Testis (tissue), 3 donors: Measurements from ENCODE around the gene MYLIP. TPM values are rescaled to one million over a fixed set of nuclear protein-coding genes. Genes with fewer than 3 reads are reported as not detected.

ENCODE experiments used
- DNase-seq: peaks from one replicate; pipeline ENCODE4 v3.0.0-alpha.2; 2019
- H3K27ac ChIP-seq, 2 donors: fragments of 200-600 bp; sonication (generic); one replicate each; pipeline ENCODE4 v1.5.1; 2019
- H3K27me3 ChIP-seq: fragments of 200-600 bp; sonication (generic); one replicate; pipeline ENCODE4 v1.5.1; 2019
- H3K36me3 ChIP-seq: fragments of 200-600 bp; sonication (generic); one replicate; pipeline ENCODE4 v1.5.1; 2017; ENCODE audit warnings: low read depth; ENCODE audit errors: missing control alignments
- H3K4me1 ChIP-seq: fragments of 200-600 bp; sonication (generic); one replicate; pipeline ENCODE4 v1.5.1; 2019
- H3K4me3 ChIP-seq, 2 donors: fragments of 200-600 bp; sonication (generic); one replicate each; pipeline ENCODE4 v1.5.1; 2017 to 2019
- H3K9me3 ChIP-seq: fragments of 200-600 bp; sonication (generic); one replicate; pipeline ENCODE4 v1.5.1; 2017
- CTCF ChIP-seq, 3 experiments: fragments of 450-650 bp in 2 of 3; fragments of 200-600 bp in 1 of 3; sonication (generic) in 1 of 3; IDR thresholded peaks; one replicate each; pipeline ENCODE4 v1.5.1; 2016 to 2019; ENCODE audit warnings: antibody characterized with exemption in 3 of 3, mild to moderate bottlenecking in 2 of 3, moderate library complexity in 1 of 3
- POLR2A ChIP-seq: fragments of 450-650 bp; IDR thresholded peaks from one replicate; pipeline ENCODE4 v1.6.1; 2017; ENCODE audit warnings: antibody characterized with exemption, mild to moderate bottlenecking, moderate library complexity
- WGBS, 2 donors: methylation state at CpG; one replicate each; pipeline ENCODE4 v1.1.5; 2018; 5-methylcytosine and 5-hydroxymethylcytosine counted together
- intact Hi-C: fragments of 100-400 bp; cut with DNase I; formaldehyde crosslinking; loops from one replicate; pipeline ENCODE4 v1.15.1; 2023; ENCODE audit warnings: low total_unique reads
- polyA plus RNA-seq: library from polyadenylated mRNA; stranded (reverse); fragments of 350-450 nt; fragmentation: Illumina TruSeq; extraction: RNeasy Lipid Tissue Mini Kit (QIAGEN cat#74804); gene quantifications from one replicate; pipeline ENCODE4 v1.2.3, GENCODE V29; 2014; ENCODE audit warnings: low read depth, low replicate concordance; ENCODE audit not compliant: insufficient read depth
- total RNA-seq, 2 donors: library from RNA; depleted of rRNA; stranded (reverse); fragments of >200 nt; gene quantifications; one replicate each; pipeline ENCODE4 v1.2.3, GENCODE V29; 2016

MYLIP gene
- total and polyA plus RNA-seq, 3 donors from 2014 or later, result 39.1 to 48.1 (median 45.0) TPM

- Histone ChIP-seq H3K36me3 (no peaks in the 10 kb centered on the region), H3K27me3 (no peaks in the 10 kb centered on the region), H3K4me3 (no peak overlapping the region), H3K4me1 (no peaks in the 10 kb centered on the region), H3K9me3 (no peaks in the 10 kb centered on the region), H3K27ac (no peak overlapping the region)
- DNase-seq, result no peak
- no peak for TF ChIP-seq CTCF (IDR thresholded peaks at IDR 0.05)
- intact Hi-C loops, result no loop called here
- 88 to 96% methylated on average over 1 of the region's 1 CpG for WGBS, 2 donors
Measured at GRCh38 chr6:16090452-16090851, 38.4 kb upstream of the MYLIP start.

GRCh38 chr6:16090920-16091319 lies 38.0 kb upstream of the MYLIP start:
- intact Hi-C loops, result no loop called here

GRCh38 chr6:16092140-16092539 lies 36.7 kb upstream of the MYLIP start:
- intact Hi-C loops, result no loop called here
- DNase-seq, result no peak
- TF ChIP-seq CTCF (IDR thresholded peaks at IDR 0.05), result no peak
- TF ChIP-seq POLR2A, result no peak
- H3K27ac ChIP-seq, result no peak overlapping the region
- no peaks in the 10 kb centered on the region for H3K9me3 ChIP-seq
- H3K4me3 ChIP-seq, result no peak overlapping the region
- 82 to 84% methylated on average over 4 of the region's 4 CpGs for WGBS, 2 donors
- H3K36me3 ChIP-seq, result no peaks in the 10 kb centered on the region
- no peaks in the 10 kb centered on the region for H3K4me1 ChIP-seq
- H3K27me3 ChIP-seq, result no peaks in the 10 kb centered on the region

More at GRCh38 chr6:16090920-16091319, 38.0 kb upstream of the MYLIP start:
- Histone ChIP-seq H3K27me3 (no peaks in the 10 kb centered on the region), H3K9me3 (no peaks in the 10 kb centered on the region), H3K4me1 (no peaks in the 10 kb centered on the region), H3K4me3 (no peak overlapping the region), H3K27ac (no peak overlapping the region), H3K36me3 (no peaks in the 10 kb centered on the region)
- 39 to 46% methylated on average over 1 of the region's 1 CpG for WGBS, 2 donors
- TF ChIP-seq POLR2A (no peak), CTCF (IDR thresholded peaks at IDR 0.05) (no peak)
- no peak for DNase-seq

- no peaks in the 10 kb centered on the region for H3K27me3 ChIP-seq
Measured at GRCh38 chr6:16092990-16093389, 35.9 kb upstream of the MYLIP start.

More at GRCh38 chr6:16092990-16093389, 35.9 kb upstream of the MYLIP start:
- Histone ChIP-seq H3K4me3 (no peak overlapping the region), H3K4me1 (no peaks in the 10 kb centered on the region), H3K36me3 (no peaks in the 10 kb centered on the region), H3K9me3 (no peaks in the 10 kb centered on the region), H3K27ac (no peak overlapping the region)
- no peak for TF ChIP-seq CTCF (IDR thresholded peaks at IDR 0.05)
- TF ChIP-seq POLR2A, result no peak
- 81 to 82% methylated on average over 5 of the region's 5 CpGs for WGBS, 2 donors
- no peak for DNase-seq
- intact Hi-C loops, result no loop called here
